Measurements from ENCODE around the gene ALX4.

The ALX4 gene

DNA sequence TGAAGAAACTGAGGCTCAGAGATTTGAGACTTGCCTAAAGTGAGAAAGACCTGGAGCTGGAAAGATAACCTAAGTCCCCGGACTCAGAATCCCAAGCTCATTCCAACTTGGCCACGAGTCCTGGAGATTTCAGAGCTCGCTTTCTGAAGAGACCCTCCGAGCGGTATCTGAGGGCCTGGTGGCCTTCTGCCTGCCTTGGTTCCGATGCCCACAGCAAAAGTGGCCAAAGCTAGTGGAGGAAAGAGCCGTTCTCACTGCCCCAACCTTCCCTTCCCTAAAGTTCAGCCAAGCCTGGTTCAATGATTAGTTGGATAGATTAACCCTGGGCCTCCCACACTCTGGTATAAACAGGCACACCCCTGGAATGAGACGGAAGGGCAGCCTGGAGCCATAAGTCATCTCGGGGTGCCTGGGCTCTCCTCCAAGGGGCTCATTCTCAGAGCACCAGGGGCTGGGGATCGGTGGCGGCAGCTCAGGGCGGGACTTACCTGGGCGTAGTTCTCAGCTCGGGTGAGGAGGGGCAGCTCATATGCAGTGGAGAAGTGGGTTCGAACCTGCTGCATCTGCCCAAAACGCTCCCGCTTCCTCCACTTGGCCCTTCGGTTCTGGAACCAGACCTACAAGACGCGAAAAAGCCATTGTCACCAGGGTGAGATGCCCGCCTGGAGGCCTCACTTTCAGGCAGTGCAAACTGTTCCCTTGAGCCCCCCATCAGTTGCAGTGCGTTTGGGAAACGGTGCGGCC, 42.8 kb downstream of the ALX4 start:
- H3K4me3 ChIP-seq (ENCODE audit: low read length), result no peak overlapping the region
- no peak overlapping the region for H3K9ac ChIP-seq (ENCODE audit: low read length)
- H3K79me2 ChIP-seq (ENCODE audit: low read length), result no peaks in the 10 kb centered on the region
- TF ChIP-seq, protein P1, sequence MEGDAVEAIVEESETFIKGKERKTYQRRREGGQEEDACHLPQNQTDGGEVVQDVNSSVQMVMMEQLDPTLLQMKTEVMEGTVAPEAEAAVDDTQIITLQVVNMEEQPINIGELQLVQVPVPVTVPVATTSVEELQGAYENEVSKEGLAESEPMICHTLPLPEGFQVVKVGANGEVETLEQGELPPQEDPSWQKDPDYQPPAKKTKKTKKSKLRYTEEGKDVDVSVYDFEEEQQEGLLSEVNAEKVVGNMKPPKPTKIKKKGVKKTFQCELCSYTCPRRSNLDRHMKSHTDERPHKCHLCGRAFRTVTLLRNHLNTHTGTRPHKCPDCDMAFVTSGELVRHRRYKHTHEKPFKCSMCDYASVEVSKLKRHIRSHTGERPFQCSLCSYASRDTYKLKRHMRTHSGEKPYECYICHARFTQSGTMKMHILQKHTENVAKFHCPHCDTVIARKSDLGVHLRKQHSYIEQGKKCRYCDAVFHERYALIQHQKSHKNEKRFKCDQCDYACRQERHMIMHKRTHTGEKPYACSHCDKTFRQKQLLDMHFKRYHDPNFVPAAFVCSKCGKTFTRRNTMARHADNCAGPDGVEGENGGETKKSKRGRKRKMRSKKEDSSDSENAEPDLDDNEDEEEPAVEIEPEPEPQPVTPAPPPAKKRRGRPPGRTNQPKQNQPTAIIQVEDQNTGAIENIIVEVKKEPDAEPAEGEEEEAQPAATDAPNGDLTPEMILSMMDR (IDR thresholded peaks at IDR 0.05; ENCODE audit: low read depth, low read length), result no peak
- TF ChIP-seq EZH2phosphoT487 (IDR thresholded peaks at IDR 0.05; ENCODE audit: low read depth), result no peak
- H3K4me2 ChIP-seq (ENCODE audit: low read length), result no peak overlapping the region
- no peak overlapping the region for H2AFZ ChIP-seq (ENCODE audit: low read depth, low read length)
- no peaks in the 10 kb centered on the region for H4K20me1 ChIP-seq (ENCODE audit: insufficient read depth, low read length)
- H3K4me1 ChIP-seq (ENCODE audit: low read length), result no peaks in the 10 kb centered on the region
- H3K27ac ChIP-seq (ENCODE audit: low read length), result no peak overlapping the region
- H3K36me3 ChIP-seq (replicated peaks; ENCODE audit: low read depth, low read length), result no peaks in the 10 kb centered on the region
- H3K27me3 ChIP-seq (ENCODE audit: low read depth, low read length), result no peaks in the 10 kb centered on the region
- H3K9me3 ChIP-seq (ENCODE audit: insufficient read depth, low read length), result no peaks in the 10 kb centered on the region

DNA sequence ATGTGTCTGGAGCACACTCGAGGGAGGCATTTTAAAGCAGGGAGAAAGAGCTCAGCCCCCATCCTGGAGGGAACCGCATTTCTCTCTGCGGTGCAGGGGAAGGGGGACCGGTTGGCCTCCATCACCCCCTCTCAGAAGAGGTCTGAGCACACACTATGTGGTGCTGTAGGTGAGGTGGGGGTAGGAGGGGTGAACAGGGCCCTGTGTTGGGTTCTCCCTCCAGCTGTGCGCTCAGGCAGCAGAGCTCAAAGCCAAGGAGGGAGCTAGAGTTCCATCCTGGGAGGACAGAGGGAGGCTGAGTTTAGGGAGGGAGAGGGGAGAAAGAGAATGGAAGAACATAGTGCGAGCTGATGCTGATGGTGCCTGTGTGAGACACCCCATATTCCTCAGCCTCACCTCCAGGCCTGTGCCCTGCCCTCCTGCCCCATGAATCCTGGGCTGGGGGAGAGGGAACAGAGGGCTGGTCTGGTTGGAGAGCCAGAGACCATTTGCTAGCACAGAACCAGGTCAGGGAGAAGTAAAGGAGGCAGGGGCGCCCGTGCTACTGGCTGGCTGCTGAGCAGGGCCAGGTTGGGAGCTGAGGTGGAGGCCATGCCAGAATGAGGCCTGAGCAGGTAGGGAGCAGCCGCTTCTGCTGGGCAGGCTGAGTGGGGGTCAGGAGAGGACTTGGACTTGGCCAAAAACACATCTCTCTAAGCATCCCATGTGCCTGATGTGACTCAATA, 43.7 kb downstream of the ALX4 start:
- H2AFZ ChIP-seq (ENCODE audit: low read depth, low read length), result no peak overlapping the region
- no peaks in the 10 kb centered on the region for H3K79me2 ChIP-seq (ENCODE audit: low read length)
- no peak overlapping the region for H3K9ac ChIP-seq (ENCODE audit: low read length)
- no peak for TF ChIP-seq EZH2phosphoT487 (IDR thresholded peaks at IDR 0.05; ENCODE audit: low read depth)
- TF ChIP-seq, protein P1 (IDR thresholded peaks at IDR 0.05; ENCODE audit: low read depth, low read length), result no peak
- H3K4me1 ChIP-seq (ENCODE audit: low read length), result no peaks in the 10 kb centered on the region
- H3K9me3 ChIP-seq (ENCODE audit: insufficient read depth, low read length), result no peaks in the 10 kb centered on the region
- H3K27me3 ChIP-seq (ENCODE audit: low read depth, low read length), result no peaks in the 10 kb centered on the region
- no peak overlapping the region for H3K4me3 ChIP-seq (ENCODE audit: low read length)
- H3K36me3 ChIP-seq (replicated peaks; ENCODE audit: low read depth, low read length), result no peaks in the 10 kb centered on the region
- H4K20me1 ChIP-seq (ENCODE audit: insufficient read depth, low read length), result no peaks in the 10 kb centered on the region
- no peak overlapping the region for H3K27ac ChIP-seq (ENCODE audit: low read length)
- H3K4me2 ChIP-seq (ENCODE audit: low read length), result no peak overlapping the region

DNA sequence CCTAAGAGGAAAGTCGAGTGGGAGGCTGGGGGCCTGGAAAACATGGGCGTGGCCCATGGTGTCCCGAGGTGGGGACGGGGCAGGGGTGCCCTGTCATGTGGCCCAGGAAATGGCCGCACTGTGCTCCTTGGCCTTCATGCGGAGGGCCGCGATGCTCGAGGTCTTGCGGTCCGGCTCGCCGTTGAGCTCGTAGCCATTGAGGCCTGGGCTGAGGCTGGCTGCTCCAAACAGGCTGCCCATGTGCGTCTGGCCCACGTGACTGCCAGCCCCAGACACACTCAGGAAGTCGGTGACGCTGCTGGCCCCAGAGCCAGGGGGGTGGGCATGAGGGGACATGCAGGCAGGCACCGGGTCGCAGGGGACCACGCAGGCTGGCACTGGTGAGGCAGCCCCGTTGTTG, 45.2 kb downstream of the ALX4 start:
- Histone ChIP-seq H3K4me1 (ENCODE audit: low read length) (no peaks in the 10 kb centered on the region), H3K36me3 (replicated peaks; ENCODE audit: low read depth, low read length) (no peaks in the 10 kb centered on the region), H2AFZ (ENCODE audit: low read depth, low read length) (no peak overlapping the region)

DNA sequence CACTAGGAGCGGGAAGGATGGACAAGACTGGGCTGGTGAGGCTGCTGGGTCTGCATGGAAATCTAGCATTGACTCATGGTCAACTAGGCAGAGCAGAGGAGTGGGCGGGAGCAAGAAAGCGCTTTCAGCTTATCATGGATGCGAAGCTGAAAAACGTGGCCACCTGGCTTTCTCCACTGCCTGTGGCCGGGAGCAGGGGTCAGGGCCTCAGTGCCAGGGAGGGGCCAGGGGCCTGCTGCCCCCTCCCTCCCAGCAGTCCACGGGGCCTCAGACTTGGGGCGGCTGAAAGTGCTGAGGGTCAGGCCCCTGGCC, 45.5 kb downstream of the ALX4 start:
- H2AFZ ChIP-seq (ENCODE audit: low read depth, low read length), result no peak overlapping the region
- TF ChIP-seq EZH2phosphoT487 (IDR thresholded peaks at IDR 0.05; ENCODE audit: low read depth), result no peak
- TF ChIP-seq, protein P1 (IDR thresholded peaks at IDR 0.05; ENCODE audit: low read depth, low read length), result no peak
- H3K27me3 ChIP-seq (ENCODE audit: low read depth, low read length), result no peaks in the 10 kb centered on the region
- H3K9ac ChIP-seq (ENCODE audit: low read length), result no peak overlapping the region
- no peaks in the 10 kb centered on the region for H3K9me3 ChIP-seq (ENCODE audit: insufficient read depth, low read length)
- no peaks in the 10 kb centered on the region for H3K4me1 ChIP-seq (ENCODE audit: low read length)
- H3K36me3 ChIP-seq (replicated peaks; ENCODE audit: low read depth, low read length), result no peaks in the 10 kb centered on the region
- H3K79me2 ChIP-seq (ENCODE audit: low read length), result no peaks in the 10 kb centered on the region
- H3K4me3 ChIP-seq (ENCODE audit: low read length), result no peak overlapping the region
- no peaks in the 10 kb centered on the region for H4K20me1 ChIP-seq (ENCODE audit: insufficient read depth, low read length)
- no peak overlapping the region for H3K27ac ChIP-seq (ENCODE audit: low read length)
- no peak overlapping the region for H3K4me2 ChIP-seq (ENCODE audit: low read length)

More for the DNA sequence above, 45.2 kb downstream of the ALX4 start:
- H3K4me2 ChIP-seq (ENCODE audit: low read length), result no peak overlapping the region
- H3K27ac ChIP-seq (ENCODE audit: low read length), result no peak overlapping the region
- H4K20me1 ChIP-seq (ENCODE audit: insufficient read depth, low read length), result no peaks in the 10 kb centered on the region
- H3K9me3 ChIP-seq (ENCODE audit: insufficient read depth, low read length), result no peaks in the 10 kb centered on the region
- no peak for TF ChIP-seq EZH2phosphoT487 (IDR thresholded peaks at IDR 0.05; ENCODE audit: low read depth)
- TF ChIP-seq, protein P1 (IDR thresholded peaks at IDR 0.05; ENCODE audit: low read depth, low read length), result no peak
- no peak overlapping the region for H3K9ac ChIP-seq (ENCODE audit: low read length)
- H3K79me2 ChIP-seq (ENCODE audit: low read length), result no peaks in the 10 kb centered on the region
- H3K27me3 ChIP-seq (ENCODE audit: low read depth, low read length), result no peaks in the 10 kb centered on the region
- H3K4me3 ChIP-seq (ENCODE audit: low read length), result no peak overlapping the region
